ENCODE measurements around the gene LCNL1.

LCNL1 gene

GRCh38 chr9:137014776-137015539 is 32.2 kb downstream of the LCNL1 start:
- TF ChIP-seq CTCF (IDR thresholded peaks at IDR 0.05; ENCODE audit: borderline replicate concordance, insufficient read depth, low read depth, low read length) = no peak
- H3K4me3 ChIP-seq (ENCODE audit: low read depth, low read length) = no peak overlapping the region

GRCh38 chr9:137015540-137015930 is 32.7 kb downstream of the LCNL1 start:
- no peak for TF ChIP-seq CTCF (IDR thresholded peaks at IDR 0.05; ENCODE audit: borderline replicate concordance, insufficient read depth, low read depth, low read length)
- no peak overlapping the region for H3K4me3 ChIP-seq (ENCODE audit: low read depth, low read length)

- H3K4me3 ChIP-seq (ENCODE audit: low read depth, low read length) = no peak overlapping the region
- no peak for TF ChIP-seq CTCF (IDR thresholded peaks at IDR 0.05; ENCODE audit: borderline replicate concordance, insufficient read depth, low read depth, low read length)
These were observed 33.2 kb downstream of the LCNL1 start for GRCh38 chr9:137015976-137016375.

DNA sequence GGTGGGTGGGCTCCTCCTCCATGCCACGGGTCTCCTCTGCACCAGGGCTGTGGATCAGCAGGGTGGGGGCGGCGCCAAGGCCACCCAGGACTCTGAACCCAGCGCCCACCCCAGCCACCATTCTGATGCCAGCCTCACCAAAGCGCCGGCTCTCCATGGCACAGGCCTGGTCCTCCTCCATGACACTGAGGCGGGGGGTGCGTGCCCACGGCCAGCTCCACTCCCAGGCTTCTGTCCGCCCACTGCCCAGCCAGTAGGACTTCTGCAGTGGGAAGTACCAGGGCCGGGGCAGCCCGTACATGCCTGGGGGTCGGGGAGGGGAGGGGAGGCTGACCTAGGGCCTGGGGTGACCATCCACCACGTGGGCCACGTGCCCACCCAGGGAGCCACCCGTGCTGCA is 33.6 kb downstream of the LCNL1 start:
- no peak overlapping the region for H3K4me3 ChIP-seq (ENCODE audit: low read depth, low read length)

GRCh38 chr9:137017071-137017470 is 34.3 kb downstream of the LCNL1 start:
- no peak for TF ChIP-seq CTCF (IDR thresholded peaks at IDR 0.05; ENCODE audit: borderline replicate concordance, insufficient read depth, low read depth, low read length)
- H3K4me3 ChIP-seq (ENCODE audit: low read depth, low read length) = no peak overlapping the region

More for the DNA sequence above, 33.6 kb downstream of the LCNL1 start:
- TF ChIP-seq CTCF (IDR thresholded peaks at IDR 0.05; ENCODE audit: borderline replicate concordance, insufficient read depth, low read depth, low read length) = no peak

- no peak overlapping the region for H3K4me3 ChIP-seq (ENCODE audit: low read depth, low read length)
- no peak for TF ChIP-seq CTCF (IDR thresholded peaks at IDR 0.05; ENCODE audit: borderline replicate concordance, insufficient read depth, low read depth, low read length)
These were observed 35.2 kb downstream of the LCNL1 start for GRCh38 chr9:137017791-137018497.

Measured in GM12875 (cell line).